Spleen (tissue), 11 donors: Measurements from ENCODE around the gene MYH14. TPM values are rescaled to one million over a fixed set of nuclear protein-coding genes. Genes with fewer than 3 reads are reported as not detected.
"Not testable (repeated sequence)": the region's sequence is repeated elsewhere in the genome, so short reads cannot be mapped to it uniquely, and the experiment has no call there.

Experiments used
- DNase-seq: peaks from one replicate; pipeline ENCODE4 v3.0.0-alpha.2; 2020
- H3K27ac ChIP-seq, 8 donors: fragments of 200-600 bp; sonication (generic) in 7 of 8; 1 replicate in 4 of 8; 2 replicates in 4 of 8; pipeline versions ENCODE4 v1.5.0 to v1.8.0; 2016 to 2021; ENCODE audit warnings: inconsistent platforms in 4 of 8, mild to moderate bottlenecking in 4 of 8, moderate library complexity in 1 of 8
- H3K27me3 ChIP-seq, 7 donors: fragments of 200-600 bp; sonication (generic) in 6 of 7; replicated peaks in 1 of 7; 1 replicate in 4 of 7; 2 replicates in 3 of 7; pipeline versions ENCODE4 v1.5.0 to v1.8.0; 2016 to 2021; ENCODE audit warnings: inconsistent platforms in 3 of 7, mild to moderate bottlenecking in 1 of 7
- H3K36me3 ChIP-seq, 6 donors: fragments of 200-600 bp; sonication (generic) in 5 of 6; 1 replicate in 4 of 6; 2 replicates in 2 of 6; pipeline versions ENCODE4 v1.5.0 to v1.8.0; 2016 to 2021; ENCODE audit warnings: inconsistent platforms in 2 of 6
- H3K4me1 ChIP-seq, 6 donors: fragments of 200-600 bp; sonication (generic) in 5 of 6; 1 replicate in 3 of 6; 2 replicates in 3 of 6; pipeline versions ENCODE4 v1.5.0 to v1.8.0; 2016 to 2021; ENCODE audit warnings: inconsistent platforms in 3 of 6
- H3K4me3 ChIP-seq, 8 donors: fragments of 200-600 bp; sonication (generic) in 7 of 8; 1 replicate in 4 of 8; 2 replicates in 4 of 8; pipeline versions ENCODE4 v1.5.0 to v1.8.0; 2016 to 2021; ENCODE audit warnings: inconsistent platforms in 4 of 8, mild to moderate bottlenecking in 4 of 8, moderate library complexity in 2 of 8
- H3K9me3 ChIP-seq, 8 donors: fragments of 200-600 bp; sonication (generic) in 7 of 8; 1 replicate in 4 of 8; 2 replicates in 4 of 8; pipeline versions ENCODE4 v1.5.0 to v1.8.0; 2016 to 2021; ENCODE audit warnings: inconsistent platforms in 4 of 8
- CTCF ChIP-seq, 11 experiments: fragments of 200-600 bp in 7 of 11; fragments of 450-650 bp in 4 of 11; sonication (generic) in 4 of 11; IDR thresholded peaks in 8 of 11; conservative IDR thresholded peaks in 3 of 11; 1 replicate in 7 of 11; 2 replicates in 4 of 11; pipeline versions ENCODE4 v1.4.0 to v1.8.0; 2016 to 2021; ENCODE audit warnings: antibody characterized with exemption in 11 of 11, inconsistent platforms in 4 of 11, mild to moderate bottlenecking in 1 of 11
- POLR2A ChIP-seq, 3 donors: fragments of 450-650 bp; IDR thresholded peaks; one replicate each; pipeline ENCODE4 v1.5.1; 2017; ENCODE audit warnings: antibody characterized with exemption in 3 of 3, mild to moderate bottlenecking in 1 of 3
- POLR2AphosphoS5 ChIP-seq, 3 donors: sonication (generic); formaldehyde crosslinking; IDR thresholded peaks; one replicate each; pipeline ENCODE4 v1.5.1; 2017; ENCODE audit warnings: antibody characterized with exemption in 3 of 3
- WGBS, 5 donors: extraction: QIAGEN DNeasy Blood & Tissue Kit in 3 of 5; methylation state at CpG; one replicate each; pipeline versions ENCODE4 v1.1.5 to v1.1.7; 2013 to 2018; 5-methylcytosine and 5-hydroxymethylcytosine counted together
- intact Hi-C: fragments of 100-400 bp; cut with DNase I; formaldehyde crosslinking; loops from one replicate; pipeline ENCODE4 v1.15.0; 2023; ENCODE audit warnings: low total_unique reads
- polyA plus RNA-seq, 3 donors: library from polyadenylated mRNA; stranded (reverse); fragments of 200-250 nt; gene quantifications; one replicate each; pipeline ENCODE4 v1.2.1, GENCODE V29; 2013
- total RNA-seq, 7 donors: library from RNA; depleted of rRNA in 3 of 7; stranded (reverse); fragments of >200 nt in 3 of 7; fragmentation: NEBNext Ultra II Directional in 4 of 7; extraction: Animal tissue kit (Norgen Biotek cat#: 25700) in 4 of 7; gene quantifications; one replicate each; pipeline versions ENCODE4 v1.1.0 to v1.2.1, GENCODE V29; 2016 to 2021
- donor health status: healthy with polysubstance abuse.
- donor health status: DM: no; HTN: no; CAD: no; lungs with moderate emphysema.
- donor health status: DM: no; HTN: no; CAD: no.
- donor health status: Bipolar disorder and iron deficiency.
- donor health status: healthy.
- donor health status: DM: no; HTN: no; CAD: no.
- donor health status: DM: yes; HTN: yes; CAD: no.

Gene MYH14
- total and polyA plus RNA-seq, 10 donors: 0.04 to 1.5 (median 0.28) TPM; not detected in 1

- WGBS, 5 donors: 55 to 76% (median 72%) methylated on average over 3 of the region's 3 CpGs
Measured at GRCh38 chr19:50341091-50341564, 137.7 kb downstream of the MYH14 start.

DNA sequence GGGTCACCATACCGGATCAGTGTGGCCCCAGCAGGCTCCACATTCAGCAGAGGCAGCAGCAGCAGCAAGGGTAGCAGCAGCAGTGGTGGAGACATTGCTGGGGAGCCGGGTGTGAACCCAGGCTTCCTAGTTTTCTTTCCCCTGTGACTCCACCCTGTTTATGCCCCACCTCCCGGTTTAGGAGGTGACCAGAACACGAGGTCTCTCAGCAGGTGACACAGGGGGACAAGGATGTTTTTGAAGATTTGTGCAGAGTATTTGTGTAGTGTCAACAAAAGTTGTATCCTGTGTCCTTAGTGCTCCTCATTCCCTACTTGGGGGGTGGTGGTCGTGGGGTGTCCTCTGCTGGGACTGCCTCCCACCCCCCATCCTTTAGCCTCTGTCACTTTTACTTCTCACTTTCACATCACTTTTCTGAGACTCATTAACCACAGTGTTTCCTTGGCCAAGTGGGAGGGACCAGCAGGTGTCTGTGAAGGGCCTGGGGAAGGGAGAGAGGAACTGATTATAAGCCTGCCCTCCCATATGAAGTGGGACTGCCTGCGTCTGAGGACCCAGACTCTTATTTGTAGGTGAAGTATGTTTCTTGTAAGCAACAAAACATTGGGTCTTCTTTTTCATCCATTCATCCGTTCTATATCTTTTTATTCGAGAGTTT, 141.4 kb downstream of the MYH14 start:
- Histone ChIP-seq H3K36me3 (no peaks in the 10 kb centered on the region), H3K27me3 (no peaks in the 10 kb centered on the region), H3K9me3 (peaks cover 0 to 16% (median 7%) of the 10 kb centered on the region in 8 donors), H3K27ac (peak overlapping the region in 6 of 8 donors; percentile 20 to 80 (median 76)), H3K4me1 (peaks cover 6 to 98% (median 60%) of the 10 kb centered on the region in 6 donors), H3K4me3 (peak overlapping the region; percentile 25 to 65 (median 48))
- 49 to 59% (median 51%) methylated on average over 8 of the region's 8 CpGs for WGBS, 5 donors
- intact Hi-C loops: no loop called here
- TF ChIP-seq CTCF (IDR thresholded peaks at IDR 0.05 in 8 of 11, conservative IDR thresholded peaks at IDR 0.05 in 3 of 11): no peak
- peak; percentile 44 to 88 (median 81) for TF ChIP-seq POLR2AphosphoS5 (IDR thresholded peaks at IDR 0.05)
- TF ChIP-seq POLR2A (IDR thresholded peaks at IDR 0.05): peak in 2 of 3 donors; percentile 24 to 62
- peak; percentile 84 for DNase-seq

More at GRCh38 chr19:50341091-50341564, 137.7 kb downstream of the MYH14 start:
- peaks cover 0 to 16% (median 7%) of the 10 kb centered on the region in 8 donors for H3K9me3 ChIP-seq
- no peaks in the 10 kb centered on the region for H3K27me3 ChIP-seq
- peaks cover 4 to 93% (median 46%) of the 10 kb centered on the region in 6 donors for H3K4me1 ChIP-seq
- TF ChIP-seq CTCF (IDR thresholded peaks at IDR 0.05 in 8 of 11, conservative IDR thresholded peaks at IDR 0.05 in 3 of 11): no peak
- TF ChIP-seq POLR2A (IDR thresholded peaks at IDR 0.05): no peak
- TF ChIP-seq POLR2AphosphoS5 (IDR thresholded peaks at IDR 0.05): peak in 1 of 3 donors; percentile 38
- intact Hi-C loops: no loop called here
- H3K36me3 ChIP-seq: peaks cover 0 to 30% (median 1%) of the 10 kb centered on the region in 6 donors
- DNase-seq: no peak
- peak overlapping the region in 6 of 8 donors; percentile 47 to 80 (median 76) for H3K27ac ChIP-seq
- H3K4me3 ChIP-seq: peak overlapping the region in 6 of 8 donors; percentile 4 to 65 (median 30)

- TF ChIP-seq POLR2AphosphoS5 (IDR thresholded peaks at IDR 0.05): peak in 1 of 3 donors; percentile 23
- intact Hi-C loops, H3K36me3 ChIP-seq, H3K27me3 ChIP-seq: not testable (repeated sequence)
- Histone ChIP-seq H3K27ac (peak overlapping the region in 7 of 8 donors; percentile 10 to 80 (median 77)), H3K9me3 (peaks cover 0 to 16% (median 7%) of the 10 kb centered on the region in 8 donors), H3K4me1 (peaks cover 3 to 88% (median 37%) of the 10 kb centered on the region in 6 donors), H3K4me3 (peak overlapping the region in 1 of 8 donors; percentile 2)
- WGBS, 5 donors: 52 to 66% (median 55%) methylated on average over 8 of the region's 8 CpGs
- peak; percentile 88 for DNase-seq
Measured at GRCh38 chr19:50347089-50347581, 143.7 kb downstream of the MYH14 start.

DNA sequence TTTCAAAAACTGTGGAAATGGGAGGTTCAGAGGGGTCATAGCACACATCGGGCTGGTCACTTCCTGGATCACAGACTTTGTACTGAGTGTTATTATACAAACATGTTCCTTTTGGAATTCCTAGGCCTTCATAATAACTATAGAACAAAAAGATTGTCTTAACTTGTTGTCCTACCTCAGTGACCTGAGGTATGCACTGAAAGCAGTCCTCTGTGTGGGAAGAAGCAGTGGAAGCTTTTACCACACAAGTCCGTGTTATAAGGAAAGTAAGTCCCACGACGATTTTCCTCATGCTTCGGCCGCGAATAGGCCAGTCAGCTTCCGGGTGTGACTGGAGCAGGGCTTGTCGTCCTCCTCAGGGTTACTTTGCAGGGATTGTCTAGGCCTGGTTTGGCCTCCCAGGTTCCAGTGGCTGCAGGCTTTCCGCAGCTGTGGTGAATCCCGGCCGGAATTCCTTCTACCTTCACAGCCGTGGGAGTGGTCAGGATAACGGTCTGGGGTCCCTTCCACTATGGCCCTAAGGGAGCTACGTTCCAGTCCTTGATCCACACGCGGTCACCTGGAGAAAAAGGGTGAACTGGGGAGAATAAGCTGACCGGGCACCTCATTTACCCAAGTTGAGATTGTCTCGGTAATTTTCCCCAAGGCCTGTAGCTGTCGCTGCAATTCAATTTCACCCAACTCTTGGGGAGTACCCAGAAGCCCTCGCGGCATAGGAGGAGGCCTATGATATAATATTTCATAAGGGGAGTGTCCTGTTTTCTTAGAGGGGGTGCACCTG, 146.0 kb downstream of the MYH14 start:
- Histone ChIP-seq H3K4me3 (no peak overlapping the region), H3K36me3 (no peaks in the 10 kb centered on the region), H3K4me1 (peaks cover 3 to 66% (median 36%) of the 10 kb centered on the region in 6 donors), H3K9me3 (peaks cover 0 to 12% (median 6%) of the 10 kb centered on the region in 8 donors), H3K27ac (peak overlapping the region in 4 of 8 donors; percentile 20 to 57 (median 26)), H3K27me3 (no peaks in the 10 kb centered on the region)
- WGBS, 5 donors: 67 to 74% (median 70%) methylated on average over 17 to 22 of the region's 22 CpGs
- no peak for DNase-seq
- intact Hi-C loops: no loop called here
- no peak for TF ChIP-seq POLR2AphosphoS5 (IDR thresholded peaks at IDR 0.05)
- TF ChIP-seq POLR2A (IDR thresholded peaks at IDR 0.05): no peak
- TF ChIP-seq CTCF (IDR thresholded peaks at IDR 0.05 in 8 of 11, conservative IDR thresholded peaks at IDR 0.05 in 3 of 11): no peak
